Adrenal gland (tissue), 12 donors: ENCODE data around the gene WDR19. TPM values are rescaled to one million over a fixed set of nuclear protein-coding genes. Genes with fewer than 3 reads are reported as not detected.
A peak's percentile ranks its signal among the peaks of the same experiment; 100 is the strongest.

Experiments
- DNase-seq, 7 donors: peaks; one replicate each; pipeline ENCODE4 v3.0.0-alpha.2; 2019 to 2020
- H3K27ac ChIP-seq, 5 donors: fragments of 200-600 bp; sonication (generic) in 4 of 5; 1 replicate in 3 of 5; 2 replicates in 2 of 5; pipeline versions ENCODE4 v1.5.1 to v1.8.0; 2016 to 2020; ENCODE audit warnings: mild to moderate bottlenecking in 1 of 5
- H3K27me3 ChIP-seq: fragments of 200-600 bp; 2 replicates; pipeline ENCODE4 v1.8.0; 2021
- H3K36me3 ChIP-seq, 2 donors: fragments of 200-600 bp; replicated peaks in 1 of 2; 1 replicate in 1 of 2; 2 replicates in 1 of 2; pipeline versions ENCODE4 v1.5.1 to v1.8.0; 2018 to 2022
- H3K4me1 ChIP-seq, 2 donors: fragments of 200-600 bp; replicated peaks in 1 of 2; 1 replicate in 1 of 2; 2 replicates in 1 of 2; pipeline versions ENCODE4 v1.5.1 to v1.8.0; 2018 to 2021
- H3K4me3 ChIP-seq, 4 donors: fragments of 200-600 bp; sonication (generic) in 3 of 4; one replicate each; pipeline ENCODE4 v1.5.1; 2016 to 2018
- H3K9me3 ChIP-seq, 3 donors: fragments of 200-600 bp; sonication (generic) in 1 of 3; replicated peaks in 1 of 3; 1 replicate in 2 of 3; 2 replicates in 1 of 3; pipeline versions ENCODE4 v1.5.1 to v1.8.0; 2016 to 2021
- POLR2A ChIP-seq, 2 donors: fragments of 450-650 bp; IDR thresholded peaks; one replicate each; pipeline ENCODE4 v1.6.1; 2017; ENCODE audit warnings: antibody characterized with exemption in 2 of 2, mild to moderate bottlenecking in 2 of 2, moderate library complexity in 1 of 2
- WGBS, 4 donors: extraction: QIAGEN DNeasy Blood & Tissue Kit in 2 of 4; methylation state at CpG; one replicate each; pipeline versions ENCODE4 v1.1.5 to v1.1.7; 2013 to 2017; 5-methylcytosine and 5-hydroxymethylcytosine counted together
- intact Hi-C, 2 donors: fragments of 100-400 bp; cut with DNase I; formaldehyde crosslinking; loops; one replicate each; pipeline versions ENCODE4 v1.14.1 to v1.15.0; 2022 to 2023
- polyA plus RNA-seq, 3 donors: library from polyadenylated mRNA; stranded (reverse); fragments of 200-250 nt in 2 of 3; fragments of 350-450 nt in 1 of 3; fragmentation: Illumina TruSeq in 1 of 3; extraction: RNeasy Lipid Tissue Mini Kit (QIAGEN cat#74804) in 1 of 3; gene quantifications; one replicate each; pipeline ENCODE4 v1.2.3, GENCODE V29; 2013 to 2014
- total RNA-seq, 9 donors: library from RNA; depleted of rRNA in 4 of 9; stranded (reverse); fragments of >200 nt in 4 of 9; fragments of 120-200 nt in 1 of 9; fragmentation: NEBNext Ultra II Directional in 1 of 9; extraction: Animal tissue kit (Norgen Biotek cat#: 25700) in 1 of 9; gene quantifications; one replicate each; pipeline versions ENCODE4 v1.1.0 to v1.2.4, GENCODE V29; 2013 to 2023
- TF ChIP-seq, protein P1 (sequence below), 6 experiments: fragments of 450-650 bp in 4 of 6; fragments of 200-600 bp in 2 of 6; sonication (generic) in 1 of 6; IDR thresholded peaks; 1 replicate in 5 of 6; 2 replicates in 1 of 6; pipeline versions ENCODE4 v1.5.1 to v1.8.0; 2016 to 2021; ENCODE audit warnings: antibody characterized with exemption in 6 of 6, mild to moderate bottlenecking in 2 of 6, moderate library complexity in 1 of 6
- donor health status: healthy with polysubstance abuse.
- donor health status: Bipolar disorder and iron deficiency.
- donor health status: DM: yes; HTN: yes; CAD: no.
- donor health status: DM: no; HTN: no; CAD: no.
- donor health status: DM: no; HTN: no; CAD: no.
- donor health status: DM: yes; HTN: yes; CAD: no.

The WDR19 gene
- total and polyA plus RNA-seq, 12 donors, result 11.3 to 136 (median 42.6) TPM

DNA sequence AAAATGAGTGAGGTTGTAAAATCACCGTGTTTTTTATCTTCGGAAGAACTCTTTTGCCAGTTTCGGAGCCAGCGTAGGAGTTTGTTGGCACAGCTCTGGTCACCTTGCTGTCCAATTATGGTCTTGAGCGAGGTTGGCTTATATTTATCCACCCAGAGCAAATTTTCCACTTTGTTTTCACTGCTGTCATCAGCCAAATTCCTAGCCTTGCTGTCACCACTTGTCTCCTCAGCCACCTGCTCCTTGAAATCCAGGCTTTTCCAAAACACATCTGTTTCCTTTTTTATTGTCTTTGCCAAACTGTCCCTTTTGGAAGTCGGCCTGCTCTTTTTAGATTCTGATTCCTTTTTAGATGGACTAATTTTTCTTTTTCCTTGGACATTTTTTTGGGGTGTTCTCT is 126.3 kb downstream of the WDR19 start:
- 83 to 93% (median 85%) methylated on average over 6 of the region's 6 CpGs for WGBS, 4 donors
- no peaks in the 10 kb centered on the region for H3K27me3 ChIP-seq
- H3K9me3 ChIP-seq, result no peaks in the 10 kb centered on the region
- intact Hi-C loops, result no loop called here
- TF ChIP-seq, protein P1, sequence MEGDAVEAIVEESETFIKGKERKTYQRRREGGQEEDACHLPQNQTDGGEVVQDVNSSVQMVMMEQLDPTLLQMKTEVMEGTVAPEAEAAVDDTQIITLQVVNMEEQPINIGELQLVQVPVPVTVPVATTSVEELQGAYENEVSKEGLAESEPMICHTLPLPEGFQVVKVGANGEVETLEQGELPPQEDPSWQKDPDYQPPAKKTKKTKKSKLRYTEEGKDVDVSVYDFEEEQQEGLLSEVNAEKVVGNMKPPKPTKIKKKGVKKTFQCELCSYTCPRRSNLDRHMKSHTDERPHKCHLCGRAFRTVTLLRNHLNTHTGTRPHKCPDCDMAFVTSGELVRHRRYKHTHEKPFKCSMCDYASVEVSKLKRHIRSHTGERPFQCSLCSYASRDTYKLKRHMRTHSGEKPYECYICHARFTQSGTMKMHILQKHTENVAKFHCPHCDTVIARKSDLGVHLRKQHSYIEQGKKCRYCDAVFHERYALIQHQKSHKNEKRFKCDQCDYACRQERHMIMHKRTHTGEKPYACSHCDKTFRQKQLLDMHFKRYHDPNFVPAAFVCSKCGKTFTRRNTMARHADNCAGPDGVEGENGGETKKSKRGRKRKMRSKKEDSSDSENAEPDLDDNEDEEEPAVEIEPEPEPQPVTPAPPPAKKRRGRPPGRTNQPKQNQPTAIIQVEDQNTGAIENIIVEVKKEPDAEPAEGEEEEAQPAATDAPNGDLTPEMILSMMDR (IDR thresholded peaks at IDR 0.05), result no peak
- TF ChIP-seq POLR2A (IDR thresholded peaks at IDR 0.05), result no peak
- H3K4me1 ChIP-seq, result peaks cover 11 to 15% of the 10 kb centered on the region in 2 donors
- peaks cover 0 to 47% of the 10 kb centered on the region in 2 donors for H3K36me3 ChIP-seq
- no peak overlapping the region for H3K4me3 ChIP-seq
- H3K27ac ChIP-seq, result peak overlapping the region in 1 of 5 donors; percentile 3
- DNase-seq, result no peak

DNA sequence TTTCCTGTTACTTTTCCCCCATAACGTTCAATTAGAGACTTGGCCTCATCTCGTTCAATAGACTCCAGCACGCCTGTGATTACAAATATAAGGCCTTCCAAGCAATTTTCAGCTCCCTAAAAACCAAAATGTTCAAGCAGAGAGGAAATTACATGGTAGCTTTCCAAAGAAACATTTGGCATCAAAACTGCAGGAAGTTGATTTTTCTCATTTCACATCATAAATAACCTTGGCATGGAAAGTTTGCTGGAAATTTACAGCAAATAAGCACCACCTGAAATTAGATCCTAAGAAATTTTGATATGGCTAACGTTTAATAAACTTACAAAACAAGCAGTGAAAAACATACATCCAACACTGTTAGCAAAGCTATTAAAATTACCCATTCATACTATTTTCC is 130.5 kb downstream of the WDR19 start:
- intact Hi-C loops, result no loop called here
- H3K27ac ChIP-seq, result peak overlapping the region; percentile 36 to 88 (median 64)
- WGBS, 4 donors, result 32 to 37% (median 32%) methylated on average over 4 of the region's 4 CpGs
- H3K27me3 ChIP-seq, result no peaks in the 10 kb centered on the region
- no peaks in the 10 kb centered on the region for H3K9me3 ChIP-seq
- no peak for DNase-seq
- H3K36me3 ChIP-seq, result peaks cover 0 to 40% of the 10 kb centered on the region in 2 donors
- no peak overlapping the region for H3K4me3 ChIP-seq
- TF ChIP-seq, protein P1 (IDR thresholded peaks at IDR 0.05), result no peak
- no peak for TF ChIP-seq POLR2A (IDR thresholded peaks at IDR 0.05)
- peaks cover 12 to 13% of the 10 kb centered on the region in 2 donors for H3K4me1 ChIP-seq

DNA sequence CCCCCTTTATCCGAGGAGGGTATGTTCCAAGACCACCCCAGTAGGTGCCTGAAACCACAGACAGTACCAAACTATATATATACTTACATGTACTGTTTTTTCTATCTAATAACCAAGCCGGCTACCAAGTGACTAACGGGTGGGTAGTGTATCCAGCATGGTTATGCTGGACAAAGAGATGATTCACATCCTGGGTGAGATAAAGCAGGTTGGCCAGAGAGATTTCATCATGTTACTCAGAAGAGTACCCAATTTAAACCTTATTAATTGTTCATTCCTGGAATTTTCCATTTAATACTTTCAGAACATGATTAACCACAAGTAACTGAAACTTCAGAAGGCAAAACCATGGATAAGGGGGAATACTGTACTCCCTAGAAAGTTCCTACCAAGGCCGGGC is 137.3 kb downstream of the WDR19 start:
- H3K9me3 ChIP-seq, result no peaks in the 10 kb centered on the region
- H3K27me3 ChIP-seq, result no peaks in the 10 kb centered on the region
- H3K36me3 ChIP-seq, result peaks cover 0 to 20% of the 10 kb centered on the region in 2 donors
- peaks cover 11 to 29% of the 10 kb centered on the region in 2 donors for H3K4me1 ChIP-seq
- no peak overlapping the region for H3K4me3 ChIP-seq
- H3K27ac ChIP-seq, result peak overlapping the region in 4 of 5 donors; percentile 13 to 72 (median 43)
- intact Hi-C loops, result no loop called here
- DNase-seq, result peak in 3 of 7 donors; percentile 24 to 54 (median 27)
- WGBS, 4 donors, result 65 to 78% (median 68%) methylated on average over 4 of the region's 4 CpGs
- no peak for TF ChIP-seq POLR2A (IDR thresholded peaks at IDR 0.05)
- TF ChIP-seq, protein P1 (IDR thresholded peaks at IDR 0.05), result no peak

DNA sequence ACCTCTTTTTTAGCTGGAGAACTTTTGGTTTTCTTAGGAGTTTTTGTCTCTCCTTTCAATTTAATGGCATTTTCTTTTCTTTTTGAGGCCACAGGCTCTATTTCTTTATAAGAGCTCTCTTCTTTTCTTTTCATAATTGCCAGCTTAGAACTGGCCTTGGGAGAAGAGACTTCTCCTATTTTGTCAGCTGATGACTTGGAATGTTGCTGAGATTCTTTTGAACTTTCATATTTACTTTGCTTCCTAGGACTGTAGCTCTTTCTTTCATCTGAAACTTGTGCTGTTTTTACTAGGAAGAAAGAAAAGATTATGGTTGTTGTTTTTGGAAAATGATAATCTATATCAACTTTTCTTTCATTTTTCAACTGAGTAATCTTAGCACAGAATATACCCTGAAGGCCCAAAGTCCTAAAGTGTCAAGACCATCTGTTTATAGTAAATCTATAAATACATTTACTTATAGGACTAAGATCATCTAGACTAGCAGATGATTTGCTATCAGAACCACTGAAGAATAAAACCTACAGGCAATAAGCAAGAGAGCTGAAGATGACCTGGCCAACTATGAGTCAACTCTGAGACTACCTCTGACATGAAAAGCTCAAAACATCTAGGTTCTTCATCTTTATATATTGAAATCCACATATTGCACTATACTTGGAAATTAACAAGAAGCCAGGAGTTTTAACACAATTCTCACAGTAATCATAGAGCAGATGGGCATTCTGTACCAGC is 138.2 kb downstream of the WDR19 start:
- H3K27me3 ChIP-seq, result no peaks in the 10 kb centered on the region
- intact Hi-C loops, result no loop called here
- H3K4me3 ChIP-seq, result no peak overlapping the region
- no peak for TF ChIP-seq POLR2A (IDR thresholded peaks at IDR 0.05)
- TF ChIP-seq, protein P1 (IDR thresholded peaks at IDR 0.05), result no peak
- H3K27ac ChIP-seq, result peak overlapping the region in 2 of 5 donors; percentile 36 to 50
- no peak for DNase-seq
- H3K36me3 ChIP-seq, result peaks cover 0 to 20% of the 10 kb centered on the region in 2 donors
- peaks cover 11 to 31% of the 10 kb centered on the region in 2 donors for H3K4me1 ChIP-seq
- no peaks in the 10 kb centered on the region for H3K9me3 ChIP-seq
